GM23338 (cell line): ENCODE results near the gene THOC2. TPM values are rescaled to one million over a fixed set of nuclear protein-coding genes. Genes with fewer than 3 reads are reported as not detected.

Experiments
- ATAC-seq: fragments of 200-7000 bp; cut with Tn5 transposase; 3 replicates; pipeline ENCODE4 v1.9.1; 2020
- DNase-seq: peaks from one replicate; pipeline ENCODE4 v3.0.0-alpha.2; 2015; ENCODE audit warnings: low spot score
- H2AFZ ChIP-seq: fragments of 200-600 bp; sonication (generic); 2 replicates; pipeline ENCODE4 v1.8.0; 2016; ENCODE audit warnings: antibody characterized with exemption, mild to moderate bottlenecking, moderate library complexity
- H3F3A ChIP-seq: fragments of 200-600 bp; sonication (generic); replicated peaks from 2 replicates; pipeline ENCODE4 v1.8.0; 2017; ENCODE audit warnings: antibody characterized with exemption, mixed run types, low read depth
- H3K27ac ChIP-seq: fragments of 200-600 bp; sonication (generic); 2 replicates; pipeline ENCODE4 v1.6.1; 2016; ENCODE audit warnings: low read depth
- H3K27me3 ChIP-seq: fragments of 200-600 bp; sonication (generic); 2 replicates; pipeline ENCODE4 v1.8.0; 2016; ENCODE audit warnings: mild to moderate bottlenecking, mixed run types, moderate library complexity; ENCODE audit not compliant: insufficient read depth
- H3K36me3 ChIP-seq: fragments of 200-600 bp; sonication (generic); 2 replicates; pipeline ENCODE4 v1.8.0; 2016; ENCODE audit warnings: mild to moderate bottlenecking; ENCODE audit not compliant: insufficient read depth
- H3K4me1 ChIP-seq: fragments of 200-600 bp; sonication (generic); 2 replicates; pipeline ENCODE4 v1.8.0; 2016; ENCODE audit warnings: mild to moderate bottlenecking, moderate library complexity; ENCODE audit not compliant: insufficient read depth
- H3K4me2 ChIP-seq: fragments of 200-600 bp; sonication (generic); 2 replicates; pipeline ENCODE4 v1.7.1; 2017; ENCODE audit warnings: mixed run types
- H3K4me3 ChIP-seq: fragments of 200-600 bp; sonication (generic); 2 replicates; pipeline ENCODE4 v1.6.1; 2016; ENCODE audit warnings: mixed run types
- H3K79me2 ChIP-seq: fragments of 200-600 bp; sonication (generic); replicated peaks from 2 replicates; pipeline ENCODE4 v1.8.0; 2017; ENCODE audit warnings: mild to moderate bottlenecking; ENCODE audit not compliant: insufficient read depth
- H3K9me2 ChIP-seq: fragments of 200-600 bp; sonication (generic); 2 replicates; pipeline ENCODE4 v1.8.0; 2017; ENCODE audit not compliant: insufficient read depth
- H4K20me1 ChIP-seq: fragments of 200-600 bp; sonication (generic); replicated peaks from 2 replicates; pipeline ENCODE4 v1.8.0; 2017; ENCODE audit warnings: mild to moderate bottlenecking; ENCODE audit not compliant: insufficient read depth
- H3K27ac Mint-ChIP-seq: 2 replicates; pipeline ENCODE4 v1.8.0; 2020; ENCODE audit warnings: inconsistent platforms, mild to moderate bottlenecking, moderate library complexity, mixed read lengths
- H3K27me3 Mint-ChIP-seq: 3 replicates; pipeline ENCODE4 v1.8.0; 2022; ENCODE audit warnings: low read depth, mild to moderate bottlenecking, moderate library complexity, mixed read lengths, inconsistent platforms; ENCODE audit not compliant: insufficient read depth, poor library complexity
- H3K36me3 Mint-ChIP-seq: 3 replicates; pipeline ENCODE4 v1.8.0; 2021; ENCODE audit warnings: low read depth, mild to moderate bottlenecking, inconsistent platforms, moderate library complexity, mixed read lengths
- H3K4me1 Mint-ChIP-seq: 3 replicates; pipeline ENCODE4 v1.8.0; 2020; ENCODE audit warnings: mild to moderate bottlenecking, inconsistent platforms, mixed read lengths
- H3K4me3 Mint-ChIP-seq: 3 replicates; pipeline ENCODE4 v1.8.0; 2021; ENCODE audit warnings: moderate library complexity, mild to moderate bottlenecking, inconsistent platforms, mixed read lengths
- H3K9me3 Mint-ChIP-seq: 3 replicates; pipeline ENCODE4 v1.8.0; 2020; ENCODE audit warnings: moderate library complexity, mild to moderate bottlenecking, inconsistent platforms, mixed read lengths
- CREB1 ChIP-seq: fragments of 250-450 bp; sonication (Bioruptor Pico); IDR thresholded peaks from 2 replicates; pipeline ENCODE4 v1.5.0; 2020; ENCODE audit warnings: low read depth, mild to moderate bottlenecking, moderate library complexity
- ETS1 ChIP-seq: IDR thresholded peaks from 2 replicates; pipeline ENCODE4 v1.6.1; 2016; ENCODE audit warnings: antibody characterized with exemption
- EZH2phosphoT487 ChIP-seq: fragments of 200-600 bp; sonication (generic); IDR thresholded peaks from one replicate; pipeline ENCODE4 v1.8.1; 2018; ENCODE audit warnings: antibody characterized with exemption; ENCODE audit not compliant: unreplicated experiment
- JUNB ChIP-seq: IDR thresholded peaks from one replicate; pipeline ENCODE4 v1.6.1; 2016; ENCODE audit warnings: antibody characterized with exemption; ENCODE audit not compliant: unreplicated experiment
- NANOG ChIP-seq: IDR thresholded peaks from 2 replicates; pipeline ENCODE4 v1.6.1; 2016; ENCODE audit warnings: antibody characterized with exemption, borderline replicate concordance
- POLR2AphosphoS5 ChIP-seq: IDR thresholded peaks from 2 replicates; pipeline ENCODE4 v1.6.1; 2016; ENCODE audit warnings: antibody characterized with exemption, low read depth
- STAT1 ChIP-seq: IDR thresholded peaks from one replicate; pipeline ENCODE4 v1.6.1; 2016; ENCODE audit warnings: antibody characterized with exemption; ENCODE audit not compliant: unreplicated experiment
- ZNF114 ChIP-seq: fragments of 250-450 bp; sonication (Bioruptor Pico); IDR thresholded peaks from 2 replicates; pipeline ENCODE4 v1.5.0; 2020; ENCODE audit warnings: mild to moderate bottlenecking, moderate library complexity
- ZNF462 ChIP-seq: fragments of 250-450 bp; sonication (Bioruptor Pico); IDR thresholded peaks from 2 replicates; pipeline ENCODE4 v1.5.0; 2020; ENCODE audit warnings: mild to moderate bottlenecking, moderate library complexity
- polyA plus RNA-seq: library from polyadenylated mRNA; unstranded; fragments of >200 nt; fragmentation: Nextera tagmentation; extraction: Ambion mirVana; gene quantifications from 2 replicates; pipeline ENCODE4 v1.2.1, GENCODE V29; 2016
- total RNA-seq: library from RNA; depleted of rRNA; stranded (reverse); fragments of >200 nt; shearing (Covaris generic); gene quantifications from 2 replicates; pipeline ENCODE4 v1.2.3, GENCODE V29; 2014

The THOC2 gene
- total and polyA plus RNA-seq, 2 experiments from 2014 or later: 86.6 to 138 TPM

GRCh38 chrX:123749643-123750042 lies 16.8 kb upstream of the THOC2 start (continued):
- TF ChIP-seq ZNF462 (CRISPR knock-in tag): no peak
- no peak for TF ChIP-seq ETS1

GRCh38 chrX:123745511-123745910 lies 12.7 kb upstream of the THOC2 start:
- H3K27me3 Mint-ChIP-seq: no peaks in the 10 kb centered on the region
- H3K4me2 ChIP-seq: no peak overlapping the region
- no peak overlapping the region for H3K4me3 ChIP-seq
- H3K27ac Mint-ChIP-seq: no peak overlapping the region
- H4K20me1 ChIP-seq: no peaks in the 10 kb centered on the region
- ATAC-seq (no peak), DNase-seq (no peak)
- no peaks in the 10 kb centered on the region for H3K4me1 ChIP-seq
- no peaks in the 10 kb centered on the region; the same call in 2 of the 3 replicates for H3K9me3 Mint-ChIP-seq
- H3K9me2 ChIP-seq: no peaks in the 10 kb centered on the region
- no peaks in the 10 kb centered on the region for H3K79me2 ChIP-seq
- no peaks in the 10 kb centered on the region for H3K27me3 ChIP-seq
- no peaks in the 10 kb centered on the region for H3K4me1 Mint-ChIP-seq
- H3K4me3 Mint-ChIP-seq: no peak overlapping the region
- no peak for TF ChIP-seq CREB1 (CRISPR knock-in tag)
- no peak overlapping the region for H2AFZ ChIP-seq
- H3K27ac ChIP-seq: no peak overlapping the region
- no peaks in the 10 kb centered on the region for H3F3A ChIP-seq
- no peaks in the 10 kb centered on the region for H3K36me3 ChIP-seq
- H3K36me3 Mint-ChIP-seq: no peaks in the 10 kb centered on the region

- no peaks in the 10 kb centered on the region; the same call in 2 of the 3 replicates for H3K9me3 Mint-ChIP-seq
- no peaks in the 10 kb centered on the region for H4K20me1 ChIP-seq
- no peak overlapping the region for H2AFZ ChIP-seq
- no peak overlapping the region for H3K4me3 ChIP-seq
- H3K4me1 ChIP-seq: no peaks in the 10 kb centered on the region
- no peak overlapping the region for H3K27ac Mint-ChIP-seq
- no peak for ATAC-seq
- no peaks in the 10 kb centered on the region for H3K79me2 ChIP-seq
- no peaks in the 10 kb centered on the region for H3K36me3 ChIP-seq
- H3K36me3 Mint-ChIP-seq: no peaks in the 10 kb centered on the region
- no peaks in the 10 kb centered on the region for H3K9me2 ChIP-seq
- H3F3A ChIP-seq: no peaks in the 10 kb centered on the region
- no peak overlapping the region for H3K27ac ChIP-seq
- H3K4me2 ChIP-seq: no peak overlapping the region
- no peak for DNase-seq
- H3K27me3 ChIP-seq: no peaks in the 10 kb centered on the region
- no peaks in the 10 kb centered on the region for H3K27me3 Mint-ChIP-seq
- H3K4me1 Mint-ChIP-seq: no peaks in the 10 kb centered on the region
- no peak overlapping the region for H3K4me3 Mint-ChIP-seq
- TF ChIP-seq ZNF114 (CRISPR knock-in tag) (no peak), CREB1 (CRISPR knock-in tag) (no peak), NANOG (no peak), JUNB (no peak), POLR2AphosphoS5 (no peak), EZH2phosphoT487 (no peak), ETS1 (no peak), STAT1 (no peak)
Measured at GRCh38 chrX:123743312-123743711, 10.5 kb upstream of the THOC2 start.
